T-helper 2 cell treated with Interferon-gamma antibody and Interleukin-4, amounts not matched to agents 100 ng/mL and 5 ng/mL, for 36 hours (primary cell): Measurements from ENCODE around the gene CACNA1A. TPM values are rescaled to one million over a fixed set of nuclear protein-coding genes. Genes with fewer than 3 reads are reported as not detected.

ENCODE experiments used
- intact Hi-C: fragments of 100-400 bp; cut with micrococcal nuclease; formaldehyde crosslinking; loops from one replicate; pipeline ENCODE4 v1.15.1; 2023
- total RNA-seq: library from RNA; stranded (reverse); gene quantifications from 2 replicates; pipeline ENCODE4 v1.2.3, GENCODE V29; 2022

Gene CACNA1A
- total RNA-seq, 1 donor from 2014 or later = 0.48 TPM

GRCh38 chr19:13165162-13165997 lies 340.9 kb downstream of the CACNA1A start:
- intact Hi-C loops = no loop called here

- intact Hi-C loops = no loop called here
Measured at GRCh38 chr19:13164343-13165161, 341.7 kb downstream of the CACNA1A start.

- intact Hi-C loops = loop anchor here (1.0 to 2.0 kb wide), 2 partner anchors 8 to 45 kb away; no protein-coding TSS in a partner anchor
Measured at GRCh38 chr19:13163609-13164342, 342.5 kb downstream of the CACNA1A start.

- intact Hi-C loops = loop anchor here (1.0 to 2.0 kb wide), 2 partner anchors 8 to 46 kb away; no protein-coding TSS in a partner anchor
Measured at GRCh38 chr19:13162724-13163608, 343.3 kb downstream of the CACNA1A start.

- intact Hi-C loops = no loop called here
Measured at GRCh38 chr19:13160557-13160956, 345.7 kb downstream of the CACNA1A start.

GRCh38 chr19:13159713-13160112 lies 346.6 kb downstream of the CACNA1A start:
- intact Hi-C loops = loop anchor here (5.0 kb wide), 1 partner anchor 678 kb away; no protein-coding TSS in a partner anchor
